ENCODE results near the gene MARCHF4.

GRCh38 chr2:216327447-216327935 is 44.8 kb downstream of the MARCHF4 start:
- TF ChIP-seq CTCF (IDR thresholded peaks at IDR 0.05) = no peak
- TF ChIP-seq POLR2A (IDR thresholded peaks at IDR 0.05) = no peak
- TF ChIP-seq POLR2AphosphoS5 (IDR thresholded peaks at IDR 0.05) = no peak
- no peak for TF ChIP-seq EP300 (IDR thresholded peaks at IDR 0.05)

Measured in stomach (tissue), 4 donors.